Medulla oblongata (tissue), 1 donor: ENCODE data around the gene FAM168A.

Experiments
- DNase-seq: peaks from one replicate; pipeline ENCODE4 v3.0.0-alpha.2; 2015; ENCODE audit errors: extremely low spot score

Gene FAM168A

DNA sequence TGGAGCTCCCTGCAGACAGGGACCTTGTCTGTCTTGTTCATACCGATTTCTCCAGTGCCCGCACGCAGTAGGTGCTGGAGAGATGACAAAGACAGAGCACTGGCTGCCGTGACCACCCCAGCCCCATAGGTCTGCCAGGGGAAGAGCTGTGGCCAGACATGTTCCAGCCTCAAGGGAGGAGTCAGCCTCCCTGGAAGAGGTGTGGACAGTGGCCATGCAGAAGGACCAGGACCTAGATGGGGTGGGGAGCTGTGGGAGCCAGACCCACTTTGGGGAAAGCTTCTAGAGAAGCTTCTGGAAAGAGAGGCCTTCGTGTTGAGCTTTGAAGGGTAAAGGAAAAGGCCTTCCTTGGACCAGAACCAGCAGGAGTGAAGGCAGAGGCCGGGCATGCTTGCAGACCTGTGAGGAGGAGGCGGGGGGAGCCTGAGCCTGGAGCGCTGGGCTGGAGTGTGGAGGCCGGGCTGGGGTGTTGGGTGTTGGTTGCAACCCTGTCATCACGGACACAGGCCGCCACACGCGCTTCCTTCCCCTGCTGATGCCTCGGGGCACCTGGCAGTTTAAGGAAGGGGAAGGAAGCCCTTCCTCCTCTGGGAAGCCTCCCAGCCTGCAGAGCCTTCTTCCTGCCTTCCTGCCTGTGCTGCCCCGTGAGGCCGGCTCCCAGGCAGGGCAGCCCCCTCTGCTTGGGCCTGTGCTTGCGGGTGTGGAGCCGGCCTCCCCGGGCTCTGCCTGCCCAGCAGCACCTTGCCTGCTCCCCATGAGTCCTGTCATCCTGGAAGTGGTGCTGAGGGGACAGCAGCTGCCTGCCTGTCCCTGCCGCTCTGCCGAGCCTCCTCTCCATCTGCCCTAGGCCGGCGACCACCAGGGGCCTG is 209.4 kb downstream of the FAM168A start:
- peak; percentile 37 for DNase-seq

DNA sequence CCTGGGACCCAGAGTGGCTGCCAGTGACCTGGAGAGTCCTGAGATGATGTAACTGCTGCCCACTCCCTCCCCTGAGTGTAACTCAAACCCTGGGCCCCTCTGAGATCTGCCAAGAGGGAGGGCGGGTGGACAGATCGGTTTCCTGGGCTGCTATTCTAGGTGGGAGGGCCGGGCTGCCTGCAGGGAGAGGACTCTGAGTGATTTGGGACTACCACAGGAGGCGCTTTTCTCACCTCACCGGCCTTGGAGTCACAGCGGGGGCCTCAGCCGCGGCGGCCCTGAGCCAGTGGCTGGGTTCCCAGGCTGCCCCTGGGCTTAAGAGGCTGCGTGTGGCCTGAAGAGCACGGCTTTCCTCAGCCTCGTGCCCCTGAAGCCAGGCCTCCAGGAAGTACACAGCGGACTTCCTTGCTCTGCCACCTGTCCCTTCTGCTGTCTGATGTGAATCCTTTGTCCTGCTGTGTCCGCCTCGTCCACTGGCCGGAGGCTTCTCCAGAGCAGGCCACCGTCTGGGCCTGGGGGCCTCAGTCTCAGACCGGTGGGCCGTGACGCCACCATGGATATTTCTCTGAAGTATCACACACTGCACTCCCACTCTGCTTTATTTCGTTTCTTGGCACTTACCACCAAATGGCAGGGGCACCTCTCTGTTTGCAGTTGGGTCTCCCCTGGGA is 210.2 kb downstream of the FAM168A start:
- DNase-seq = no peak

DNA sequence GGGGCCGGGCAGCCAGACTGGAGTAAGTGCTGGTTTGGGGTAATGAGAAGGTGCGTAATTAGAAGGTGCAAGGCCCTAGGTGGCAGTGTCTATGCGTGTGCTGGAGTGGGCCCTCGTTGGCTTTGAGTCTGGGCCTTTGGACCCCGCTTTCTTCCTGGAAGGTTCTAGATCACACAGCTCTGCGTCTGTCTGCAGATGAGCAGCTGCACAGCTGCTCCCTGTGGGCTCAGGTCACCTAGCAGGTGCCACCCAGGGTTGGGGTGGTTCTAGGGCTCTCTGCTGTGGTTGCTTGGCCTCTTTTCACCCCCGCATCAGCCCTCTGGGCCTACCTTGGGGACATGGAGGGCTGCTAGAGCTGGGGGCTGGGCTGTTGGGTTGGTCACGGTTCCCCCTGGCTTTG is 211.4 kb downstream of the FAM168A start:
- DNase-seq = no peak

DNA sequence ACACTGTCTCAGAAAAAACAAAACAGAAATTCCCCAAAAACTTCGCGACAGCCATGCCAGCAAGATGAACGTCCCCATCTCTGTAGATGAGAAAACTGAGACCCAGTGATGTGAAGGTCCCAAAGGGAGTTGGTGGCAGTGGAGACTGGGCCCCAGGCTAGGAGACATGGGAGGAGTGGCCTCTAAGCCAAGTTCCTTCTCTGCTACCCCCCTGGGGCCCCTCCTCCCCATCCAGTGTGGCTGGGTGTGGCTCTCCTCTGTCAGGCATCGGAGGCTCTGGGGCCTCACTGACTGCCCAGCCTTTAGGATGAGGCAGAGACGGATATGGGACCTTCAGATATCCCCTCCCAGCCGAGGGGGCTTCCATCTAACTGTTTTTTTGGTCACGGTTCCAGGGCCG is 211.9 kb downstream of the FAM168A start:
- DNase-seq = no peak

DNA sequence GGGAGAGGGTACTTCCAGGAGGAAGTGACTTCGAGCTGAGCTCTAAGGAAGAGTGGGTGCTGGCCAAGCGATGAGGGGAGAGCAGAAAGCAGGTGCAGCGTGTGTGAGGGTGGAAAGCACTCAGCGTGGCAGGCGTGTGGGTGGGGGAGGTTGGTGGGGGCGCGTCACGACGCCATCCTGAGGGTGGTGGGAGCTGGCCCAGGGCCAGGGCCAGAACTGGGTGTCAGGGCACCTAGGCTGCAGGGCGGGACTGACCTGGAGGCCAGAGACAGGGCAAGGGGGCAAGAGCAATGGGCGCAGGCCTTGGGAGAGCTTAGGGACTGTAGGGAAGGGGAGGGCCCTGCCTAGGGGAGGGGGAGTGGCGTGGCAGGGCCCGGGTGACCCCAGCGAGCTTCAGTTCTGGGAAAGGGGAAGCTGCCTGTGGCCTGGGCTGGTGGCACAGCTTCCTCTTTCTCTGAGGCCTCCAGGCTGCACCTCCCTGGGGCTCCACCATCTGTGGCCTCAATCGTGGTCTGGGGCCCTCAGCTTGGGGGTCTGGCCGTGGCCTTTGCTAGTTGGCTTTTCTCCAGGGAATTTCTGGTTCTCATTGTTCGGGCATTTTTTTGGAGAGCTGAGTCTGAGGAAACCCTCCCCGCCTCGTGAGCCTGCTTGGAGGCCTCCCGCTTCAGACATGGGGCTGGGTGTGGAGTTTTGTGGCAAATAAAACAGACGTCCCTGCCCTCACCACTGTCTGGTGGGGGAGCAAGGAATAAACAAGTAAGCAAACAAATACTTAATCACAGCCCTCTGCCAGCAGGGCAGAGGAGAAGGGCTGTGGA is 212.8 kb downstream of the FAM168A start:
- DNase-seq = peak; percentile 75

DNA sequence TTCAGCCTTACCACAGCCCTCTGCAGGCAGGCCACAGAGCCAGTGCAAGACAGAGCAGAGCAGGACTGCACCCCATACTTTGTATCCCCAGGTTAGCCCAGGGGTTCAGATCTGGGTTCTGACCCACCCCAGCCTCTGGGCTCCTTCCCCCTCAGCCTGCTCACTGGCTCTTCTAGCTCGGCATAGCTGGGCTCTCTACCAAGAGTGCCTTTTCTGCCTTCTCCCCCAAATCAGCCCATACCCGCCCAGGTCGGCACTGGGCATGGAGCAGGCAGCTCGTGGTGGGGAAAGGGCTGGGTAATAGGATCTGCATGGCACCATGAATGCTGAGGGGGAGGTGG is 213.4 kb downstream of the FAM168A start:
- no peak for DNase-seq

DNA sequence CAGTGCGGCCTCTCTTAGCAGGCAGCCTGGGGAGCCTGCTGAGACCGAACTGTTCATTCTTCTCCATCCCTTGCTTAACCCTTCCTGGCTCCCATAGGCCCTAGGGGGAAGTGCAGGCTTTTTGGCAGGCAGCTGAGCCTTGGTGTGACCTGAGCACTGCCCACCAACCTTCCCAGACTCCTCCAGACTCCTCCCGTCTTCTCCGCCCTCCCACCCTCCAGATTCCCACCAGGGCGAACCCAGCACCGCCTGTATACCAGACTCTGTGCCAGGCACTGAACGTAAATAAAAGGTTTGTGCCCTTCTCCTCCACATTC is 213.8 kb downstream of the FAM168A start:
- DNase-seq = no peak

DNA sequence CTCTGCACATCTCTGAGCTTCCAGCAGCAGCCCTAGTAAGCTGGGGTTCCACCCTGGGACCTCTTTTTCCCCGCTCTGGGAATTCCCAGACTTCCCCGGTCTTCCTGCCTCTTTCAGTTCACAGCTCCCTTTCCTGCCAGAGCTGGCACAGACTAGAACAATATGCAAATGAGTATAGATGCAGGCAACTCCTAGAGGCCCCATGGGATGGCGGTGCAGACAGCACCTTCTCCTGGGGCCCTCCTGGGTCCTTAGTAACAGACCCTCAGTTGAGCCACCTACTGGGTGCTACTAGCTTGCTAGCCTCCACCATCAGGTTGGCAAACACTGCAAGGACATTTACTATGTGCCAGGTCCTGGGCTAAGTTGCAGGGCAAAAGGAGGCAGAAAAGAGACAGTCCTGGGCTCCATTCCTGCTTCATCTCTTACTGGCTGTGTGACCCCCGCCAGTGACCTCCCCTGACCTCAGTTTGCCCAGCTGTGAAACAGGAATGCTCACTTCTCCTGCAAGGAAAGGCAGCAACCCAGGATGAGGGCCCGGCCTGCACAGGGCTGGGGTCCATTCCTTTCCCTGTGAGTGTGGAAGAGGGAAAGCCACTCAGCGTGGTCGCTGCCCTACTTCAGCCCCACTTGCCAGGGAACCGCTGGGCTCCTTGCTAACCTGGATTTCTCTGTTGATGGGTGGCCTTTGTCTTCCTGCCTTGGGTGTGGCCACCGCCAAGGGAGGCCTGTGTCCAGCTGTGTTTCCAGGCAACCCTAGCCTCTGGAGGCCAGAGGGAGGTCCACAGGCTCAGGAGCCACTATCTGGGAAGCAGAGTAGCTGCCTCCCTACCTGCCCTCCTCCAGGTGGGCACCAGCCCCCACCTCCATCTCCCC is 214.4 kb downstream of the FAM168A start:
- peak; percentile 86 for DNase-seq

DNA sequence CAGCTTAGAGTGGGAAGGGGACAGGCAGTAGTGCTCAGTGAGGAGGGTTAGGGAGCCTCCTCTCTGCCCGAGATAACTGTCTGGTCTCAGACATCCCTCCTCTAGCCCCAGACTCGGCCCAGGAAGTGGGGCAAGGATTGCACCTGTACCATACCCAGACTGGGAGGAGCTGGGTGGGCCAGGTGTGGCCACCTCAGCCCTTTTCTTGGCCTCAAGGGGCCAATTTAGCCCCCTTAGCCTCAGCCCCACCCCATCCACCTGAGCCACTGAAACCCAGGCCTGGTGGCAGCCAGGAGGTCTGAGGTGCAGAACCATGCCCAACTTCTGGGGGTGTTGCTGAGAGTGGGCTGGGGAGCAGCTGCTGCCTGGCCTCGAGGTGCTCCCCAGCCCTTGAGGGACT is 215.2 kb downstream of the FAM168A start:
- DNase-seq = no peak

DNA sequence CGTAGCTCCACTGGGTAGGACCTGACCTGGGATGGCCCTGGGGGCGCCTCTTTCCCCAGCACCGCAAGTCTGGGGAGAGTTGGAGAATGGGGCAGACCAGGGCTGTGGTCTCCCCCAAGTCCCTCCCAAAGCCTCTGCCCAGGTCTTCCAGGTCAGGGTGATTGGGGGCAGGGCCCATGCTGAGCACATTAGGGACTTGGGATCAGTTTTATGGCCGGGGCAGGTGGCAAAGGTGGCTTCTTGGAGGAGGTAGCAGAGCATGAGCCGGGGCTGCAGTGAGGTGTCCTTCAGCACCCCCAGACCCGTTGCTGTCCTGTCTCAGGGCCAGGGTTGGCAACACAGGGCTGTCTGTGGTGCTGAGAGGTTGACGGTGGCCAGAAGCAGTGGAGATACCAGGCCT is 215.7 kb downstream of the FAM168A start:
- DNase-seq = no peak

DNA sequence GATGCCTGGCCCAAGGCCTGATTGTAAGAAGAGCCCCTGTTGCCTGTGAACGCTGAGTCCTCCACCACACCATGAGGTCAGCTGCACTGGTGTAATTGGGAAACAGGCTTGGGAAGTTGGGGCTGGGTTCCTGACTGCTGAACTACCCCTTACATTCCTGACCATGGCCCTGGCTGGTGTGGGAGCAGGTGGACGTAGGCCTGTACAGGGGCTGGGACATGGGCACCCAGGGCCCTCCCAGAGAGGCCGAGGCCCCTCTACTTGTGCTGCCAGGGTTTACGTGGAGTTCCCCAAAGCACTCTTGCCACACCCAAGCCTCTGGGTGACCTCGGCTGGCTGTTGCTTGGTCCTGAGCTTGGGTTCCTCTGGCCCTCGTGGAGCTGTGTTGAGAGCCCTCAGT is 216.3 kb downstream of the FAM168A start:
- no peak for DNase-seq

DNA sequence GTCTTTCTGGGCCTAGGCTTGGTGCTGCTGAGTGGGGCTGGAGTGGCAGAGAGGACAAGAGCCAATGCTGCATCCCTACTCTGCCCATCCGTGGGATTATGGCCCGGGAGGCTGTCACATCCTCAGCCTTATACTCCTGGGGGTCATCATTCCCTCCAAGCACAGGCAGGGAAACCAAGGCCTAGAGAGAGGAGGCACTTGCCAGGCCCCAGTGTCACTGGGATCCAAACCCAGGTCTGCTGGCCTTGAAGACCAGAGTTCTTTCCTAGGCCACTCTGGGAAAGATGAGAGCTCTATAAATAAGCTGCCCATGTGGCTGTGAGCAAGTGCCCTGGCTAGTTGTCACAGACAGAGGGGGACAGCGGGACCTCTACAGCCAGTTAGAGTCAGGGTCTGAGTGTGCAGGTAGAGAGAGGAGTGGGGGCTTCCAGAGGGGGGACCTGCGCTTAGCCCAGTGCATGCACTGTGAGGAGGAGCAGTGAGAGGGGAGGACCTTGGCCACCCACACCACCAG is 217.0 kb downstream of the FAM168A start:
- no peak for DNase-seq

DNA sequence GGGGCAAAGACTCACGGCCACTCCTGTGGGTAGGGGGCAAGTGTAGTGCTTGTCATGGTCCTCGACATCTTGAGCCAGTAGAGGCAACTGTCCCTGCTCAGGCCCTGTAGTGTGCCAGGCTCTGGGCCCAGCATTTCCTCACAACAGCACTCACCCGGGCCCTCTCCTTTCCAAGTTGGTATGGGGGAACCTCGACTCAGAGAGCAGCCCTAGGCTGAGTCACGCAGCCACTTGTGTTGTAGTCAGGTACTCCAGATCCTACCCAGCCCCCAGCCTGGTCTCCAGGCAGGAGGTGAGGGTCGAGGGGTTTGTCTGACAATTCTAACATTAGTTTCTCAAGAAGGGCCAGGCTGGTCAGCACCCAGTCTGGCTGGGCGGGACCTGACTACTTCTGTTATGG is 217.6 kb downstream of the FAM168A start:
- DNase-seq = no peak

DNA sequence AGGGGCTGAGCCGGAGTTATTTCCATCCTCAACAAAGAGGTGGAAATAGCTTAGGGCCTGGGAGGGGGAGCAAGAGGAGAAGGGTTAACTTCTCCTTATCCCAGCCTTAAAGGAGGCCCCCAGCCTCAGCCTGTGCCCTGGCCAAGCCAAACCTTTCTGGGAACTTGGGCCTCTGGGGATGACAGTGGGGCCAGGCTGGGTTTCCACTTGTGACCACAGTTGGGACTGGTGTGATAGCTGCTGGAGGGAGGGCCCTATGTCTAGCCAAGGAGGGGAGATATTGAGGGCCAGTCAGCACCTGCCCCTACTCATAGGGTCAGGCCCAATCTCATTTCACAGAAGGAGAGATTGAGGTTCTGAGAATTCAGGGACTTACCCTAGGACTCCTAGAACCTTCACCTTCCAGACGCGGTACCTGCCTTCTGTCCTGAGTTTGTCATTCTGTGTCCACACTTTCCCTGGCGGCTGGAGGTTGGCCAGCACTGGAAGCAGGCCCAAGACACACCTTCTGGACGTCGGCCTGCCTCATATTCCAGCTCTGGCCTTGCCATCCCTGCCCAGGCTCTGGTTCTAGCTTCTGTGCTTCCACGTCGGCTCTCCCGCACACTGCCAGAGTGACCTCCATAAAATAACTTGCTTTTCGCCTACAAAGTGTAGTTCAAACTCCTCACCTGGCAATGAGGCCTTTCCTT is 218.6 kb downstream of the FAM168A start:
- DNase-seq = no peak

DNA sequence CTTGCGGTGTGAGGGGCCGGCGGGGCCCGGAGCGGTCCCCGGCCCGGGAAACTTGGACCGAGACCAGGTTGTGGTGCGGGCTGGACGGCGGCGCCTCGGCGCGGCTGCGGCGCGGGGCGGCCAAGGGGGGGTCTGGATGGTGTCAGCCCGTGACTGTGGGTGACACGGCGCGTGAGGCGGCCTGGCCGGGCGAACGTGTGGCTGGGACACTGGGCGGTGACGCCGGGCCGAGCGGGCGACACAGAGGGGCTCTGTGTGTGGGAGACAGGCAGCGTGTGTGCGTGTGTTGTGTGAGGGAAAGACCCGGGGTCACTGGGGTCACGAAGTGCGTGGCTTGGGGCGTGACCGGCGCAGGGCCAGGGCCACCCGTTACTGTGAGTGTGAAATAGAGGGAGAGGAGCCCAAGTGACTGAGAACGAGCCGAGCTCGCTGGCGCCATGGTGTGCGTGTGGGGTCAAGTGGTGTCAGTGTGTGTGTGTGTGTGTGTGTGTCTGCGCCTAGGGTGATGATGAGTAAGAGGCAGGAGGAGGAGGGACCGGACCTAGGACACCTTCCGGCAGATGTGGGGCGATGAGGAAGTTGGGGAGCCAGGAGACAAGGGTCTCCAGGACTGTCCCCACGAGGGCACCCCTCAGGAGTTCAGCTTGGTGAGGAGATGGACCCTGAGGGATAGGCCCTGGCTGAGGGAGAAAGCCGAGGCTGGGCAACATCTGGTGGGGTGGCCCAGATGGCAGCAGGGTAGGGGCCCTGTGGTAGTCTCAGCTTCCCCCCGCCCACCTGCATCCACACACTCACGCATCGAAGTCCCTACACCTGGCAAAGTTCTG is 220.9 kb downstream of the FAM168A start:
- DNase-seq = peak; percentile 56

DNA sequence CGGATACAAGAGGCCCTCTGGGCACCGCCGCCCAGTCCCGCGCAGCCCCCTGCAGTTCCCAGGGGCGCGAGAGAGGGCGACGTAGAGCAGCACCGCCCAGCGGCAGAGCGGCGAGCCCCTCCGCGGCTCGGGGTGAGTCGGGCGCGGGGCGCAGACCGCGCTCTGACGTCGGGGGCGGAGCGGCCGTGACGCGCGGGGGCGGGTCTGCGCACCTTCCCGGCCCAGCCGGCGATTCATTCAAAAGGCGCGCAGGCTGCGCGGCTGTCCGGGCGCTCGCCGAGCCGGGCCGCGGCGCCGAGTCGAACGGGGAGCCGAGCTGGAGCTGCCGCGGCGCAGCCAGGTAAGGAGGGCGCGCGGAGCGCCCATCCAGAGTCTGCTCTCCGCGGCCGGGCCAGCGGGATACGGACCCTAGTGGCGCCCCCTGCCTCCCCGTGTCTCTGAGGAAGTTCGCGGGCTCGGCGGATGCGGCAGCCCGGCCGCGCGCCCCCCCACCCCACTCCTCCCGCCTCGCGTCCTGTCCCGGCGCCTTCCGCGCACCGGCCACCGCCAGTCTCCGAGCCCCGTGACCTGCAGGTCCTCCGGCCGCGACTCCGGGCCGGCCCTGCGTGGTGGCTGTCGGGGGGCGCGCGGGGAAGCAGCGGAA is 221.6 kb downstream of the FAM168A start, which contains the start of gene RELT:
TSS of gene RELT (plus strand) at position 240 of the 643 bp plus-strand sequence. CDS start 12,738 bp downstream, outside the sequence.
- DNase-seq = peak; percentile 94

DNA sequence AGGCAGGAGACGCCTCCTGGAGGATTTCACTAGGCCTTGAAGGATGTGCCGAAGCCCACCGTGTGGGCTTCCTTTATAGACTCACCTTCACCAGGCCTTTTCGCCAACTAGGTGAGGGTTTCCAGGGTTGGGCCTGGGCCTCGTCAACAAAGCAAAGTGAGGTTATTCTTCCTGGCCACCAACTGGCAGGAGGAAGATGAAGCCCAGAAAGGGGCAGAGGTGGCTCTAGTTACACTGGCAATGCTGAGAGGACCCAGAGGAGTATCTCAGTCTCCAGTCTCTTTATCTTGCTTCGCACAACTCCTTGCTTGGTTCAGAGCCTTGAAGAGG is 222.1 kb downstream of the FAM168A start:
- DNase-seq = no peak

DNA sequence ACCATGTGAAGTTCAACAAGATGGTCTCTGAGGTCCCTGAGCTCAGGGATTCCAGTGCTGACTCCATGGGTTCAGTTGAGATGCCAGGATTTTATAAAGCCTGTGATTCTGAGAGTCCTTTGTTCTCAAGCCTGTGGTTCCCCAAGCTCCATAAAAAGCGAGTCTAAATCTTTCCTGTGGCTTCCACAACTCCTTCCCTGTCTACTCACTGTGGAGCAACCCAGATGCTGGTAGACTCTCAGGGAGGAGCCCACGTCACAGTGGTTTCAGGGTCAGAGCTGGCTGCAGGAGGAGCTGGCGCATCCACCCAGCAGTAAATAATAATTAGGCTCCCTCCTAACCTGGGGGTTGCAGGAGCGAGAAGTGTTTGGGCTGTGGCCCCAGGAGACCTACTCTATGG is 223.8 kb downstream of the FAM168A start:
- peak; percentile 43 for DNase-seq

DNA sequence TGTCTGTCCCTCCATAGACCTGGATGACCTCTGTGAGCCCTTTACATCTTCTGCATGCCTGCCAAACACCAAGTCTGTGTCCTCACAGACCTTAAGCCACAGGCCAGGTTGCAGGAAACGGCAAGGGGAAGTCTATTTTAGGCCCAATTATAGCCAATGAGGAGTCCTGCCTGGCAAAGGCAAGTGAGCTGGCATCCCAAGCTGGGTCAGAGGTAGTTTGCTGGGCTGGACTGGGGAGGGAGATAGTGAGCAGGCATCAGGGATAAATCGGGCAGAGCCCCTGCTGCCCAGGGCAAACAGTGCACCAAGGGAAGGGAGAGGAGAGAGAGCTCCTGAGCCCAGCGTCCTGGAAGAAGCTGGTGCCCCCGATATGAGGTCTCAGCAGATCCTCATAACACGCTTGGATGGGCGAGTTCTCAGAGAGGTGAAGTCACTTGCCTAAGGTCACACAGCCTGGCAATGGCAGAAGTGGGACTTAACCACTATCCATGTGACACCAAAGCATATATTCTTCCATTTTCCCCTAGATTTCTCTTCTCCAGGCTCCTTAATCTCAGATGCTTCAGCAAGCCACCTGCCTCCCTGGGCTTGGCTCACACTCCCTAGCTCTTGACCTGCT is 225.4 kb downstream of the FAM168A start:
- DNase-seq = no peak
